PFSK-1 (cell line): ENCODE measurements around the gene NDUFA13.

Experiments
- FOXP2 ChIP-seq: optimal IDR thresholded peaks from 2 replicates; pipeline ENCODE3; 2011; ENCODE audit warnings: borderline replicate concordance, control low read depth, inconsistent platforms; ENCODE audit not compliant: insufficient read depth; ENCODE audit errors: extremely low read length, extremely low read depth
- POLR2AphosphoS5 ChIP-seq: IDR thresholded peaks from 2 replicates; pipeline ENCODE4 v1.6.1; 2012; ENCODE audit warnings: low read depth, mild to moderate bottlenecking, control low read depth, low read length, moderate library complexity
- SIN3A ChIP-seq: IDR thresholded peaks from 2 replicates; pipeline ENCODE4 v1.6.1; 2012; ENCODE audit warnings: mild to moderate bottlenecking, low read length, moderate library complexity, borderline replicate concordance; ENCODE audit not compliant: insufficient read depth
- TAF1 ChIP-seq: IDR thresholded peaks from 2 replicates; pipeline ENCODE4 v1.6.1; 2012; ENCODE audit warnings: low read length, control low read depth, borderline replicate concordance; ENCODE audit not compliant: insufficient read depth
- TF ChIP-seq, protein P1 (sequence below), 2 experiments: IDR thresholded peaks; 2 replicates each; pipeline versions ENCODE4 v1.6.1 to v1.8.0; 2011 to 2012; ENCODE audit warnings: low read depth in 2 of 2, low read length in 2 of 2, control low read depth in 1 of 2, inconsistent platforms in 1 of 2, mild to moderate bottlenecking in 1 of 2, moderate library complexity in 1 of 2; ENCODE audit not compliant: insufficient read depth in 1 of 2

Gene NDUFA13

DNA sequence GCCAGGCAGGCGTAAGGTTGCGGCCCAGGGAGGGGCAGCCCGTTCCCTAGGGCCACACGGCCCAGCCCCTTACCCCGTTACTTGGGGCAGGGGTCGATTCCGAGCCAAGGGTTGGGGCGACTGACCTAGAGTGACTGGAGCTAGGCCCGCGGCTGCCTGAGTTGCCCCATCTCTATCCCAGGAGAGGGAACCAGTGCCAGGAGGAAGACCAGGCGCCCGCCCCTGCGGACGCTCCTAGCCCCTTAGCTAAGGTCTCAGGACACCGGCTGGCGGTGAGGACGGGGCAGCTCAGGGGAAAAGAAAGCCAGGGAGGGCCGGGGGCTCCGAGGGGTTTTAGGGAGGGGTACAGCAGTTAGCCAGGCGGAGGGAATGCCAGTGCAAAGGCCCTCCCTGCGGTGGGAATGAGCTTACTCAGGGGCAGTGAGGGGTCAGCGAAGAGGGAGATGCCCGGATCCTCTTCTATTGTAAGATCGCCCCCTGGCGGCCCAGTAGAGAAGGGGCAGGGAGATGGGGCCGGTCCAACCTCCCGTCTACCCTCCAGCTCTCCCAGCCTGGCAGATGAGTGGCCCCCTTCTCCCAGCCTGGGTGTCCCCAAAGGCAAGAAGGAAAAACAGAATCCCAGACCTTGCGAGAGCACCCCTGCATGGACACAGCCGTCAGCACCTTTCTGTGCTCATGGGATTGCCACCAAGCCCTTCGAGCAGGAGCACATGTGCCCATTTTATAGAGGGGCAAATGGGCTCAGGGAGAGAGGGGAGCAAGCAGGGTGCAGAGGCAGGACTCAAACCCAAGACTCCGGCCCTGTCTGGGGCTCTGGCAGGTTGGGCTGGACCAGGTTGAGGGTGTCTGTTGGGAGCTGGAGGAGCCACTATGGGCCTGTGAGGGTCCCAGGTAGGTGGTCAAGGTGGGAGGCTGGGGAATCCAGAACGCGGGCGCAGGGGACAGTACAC is 38.3 kb downstream of the NDUFA13 start:
- TF ChIP-seq, protein P1, sequence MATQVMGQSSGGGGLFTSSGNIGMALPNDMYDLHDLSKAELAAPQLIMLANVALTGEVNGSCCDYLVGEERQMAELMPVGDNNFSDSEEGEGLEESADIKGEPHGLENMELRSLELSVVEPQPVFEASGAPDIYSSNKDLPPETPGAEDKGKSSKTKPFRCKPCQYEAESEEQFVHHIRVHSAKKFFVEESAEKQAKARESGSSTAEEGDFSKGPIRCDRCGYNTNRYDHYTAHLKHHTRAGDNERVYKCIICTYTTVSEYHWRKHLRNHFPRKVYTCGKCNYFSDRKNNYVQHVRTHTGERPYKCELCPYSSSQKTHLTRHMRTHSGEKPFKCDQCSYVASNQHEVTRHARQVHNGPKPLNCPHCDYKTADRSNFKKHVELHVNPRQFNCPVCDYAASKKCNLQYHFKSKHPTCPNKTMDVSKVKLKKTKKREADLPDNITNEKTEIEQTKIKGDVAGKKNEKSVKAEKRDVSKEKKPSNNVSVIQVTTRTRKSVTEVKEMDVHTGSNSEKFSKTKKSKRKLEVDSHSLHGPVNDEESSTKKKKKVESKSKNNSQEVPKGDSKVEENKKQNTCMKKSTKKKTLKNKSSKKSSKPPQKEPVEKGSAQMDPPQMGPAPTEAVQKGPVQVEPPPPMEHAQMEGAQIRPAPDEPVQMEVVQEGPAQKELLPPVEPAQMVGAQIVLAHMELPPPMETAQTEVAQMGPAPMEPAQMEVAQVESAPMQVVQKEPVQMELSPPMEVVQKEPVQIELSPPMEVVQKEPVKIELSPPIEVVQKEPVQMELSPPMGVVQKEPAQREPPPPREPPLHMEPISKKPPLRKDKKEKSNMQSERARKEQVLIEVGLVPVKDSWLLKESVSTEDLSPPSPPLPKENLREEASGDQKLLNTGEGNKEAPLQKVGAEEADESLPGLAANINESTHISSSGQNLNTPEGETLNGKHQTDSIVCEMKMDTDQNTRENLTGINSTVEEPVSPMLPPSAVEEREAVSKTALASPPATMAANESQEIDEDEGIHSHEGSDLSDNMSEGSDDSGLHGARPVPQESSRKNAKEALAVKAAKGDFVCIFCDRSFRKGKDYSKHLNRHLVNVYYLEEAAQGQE (IDR thresholded peaks at IDR 0.05; ENCODE audit: insufficient read depth in 1 of 2, low read depth in 2 of 2, low read length in 2 of 2), result no peak
- TF ChIP-seq SIN3A (no peak), FOXP2 (no peak), POLR2AphosphoS5 (no peak), TAF1 (no peak)

DNA sequence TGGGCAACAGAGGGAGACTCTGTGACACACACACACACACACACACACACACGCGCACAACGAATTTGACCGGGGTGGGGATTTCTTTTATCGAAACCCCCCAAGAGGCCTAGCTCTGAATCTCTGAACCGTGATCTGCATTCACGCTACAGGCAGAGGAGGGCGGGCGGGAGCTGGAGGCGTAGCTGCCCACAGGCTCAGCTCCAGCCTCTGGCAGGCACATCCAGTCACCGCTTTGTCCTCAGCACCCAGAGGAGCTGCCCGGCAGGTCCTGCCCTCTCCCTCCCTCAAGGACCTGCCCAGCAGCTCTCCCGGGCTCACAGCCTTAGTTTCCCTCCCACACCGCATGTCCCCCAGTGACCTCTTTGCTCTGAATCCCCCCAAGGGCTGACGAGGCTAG is 42.0 kb downstream of the NDUFA13 start:
- TF ChIP-seq TAF1 (no peak), SIN3A (no peak), POLR2AphosphoS5 (no peak), FOXP2 (no peak)
- TF ChIP-seq, protein P1 (IDR thresholded peaks at IDR 0.05; ENCODE audit: insufficient read depth in 1 of 2, low read depth in 2 of 2, low read length in 2 of 2), result no peak

DNA sequence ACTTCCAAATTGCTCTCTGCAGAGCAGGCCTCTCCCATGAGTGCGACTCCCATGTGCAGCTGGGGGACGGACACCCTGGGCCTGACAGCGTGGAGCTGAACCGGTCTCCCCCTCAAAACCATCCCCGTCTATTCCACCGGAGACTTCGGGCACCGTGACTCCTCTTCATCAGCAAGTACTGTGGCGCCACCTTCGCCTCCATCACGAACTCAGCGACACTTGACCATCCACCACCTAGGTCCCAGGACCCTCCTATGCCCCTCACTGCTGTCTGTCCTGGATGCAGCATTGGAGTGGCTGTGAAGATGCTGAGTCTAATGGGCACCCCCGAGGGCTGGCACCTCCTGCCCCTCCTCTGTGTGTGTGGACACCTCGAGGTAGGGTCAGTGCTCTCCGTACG is 42.6 kb downstream of the NDUFA13 start:
- no peak for TF ChIP-seq TAF1
- TF ChIP-seq, protein P1 (IDR thresholded peaks at IDR 0.05; ENCODE audit: insufficient read depth in 1 of 2, low read depth in 2 of 2, low read length in 2 of 2), result no peak
- TF ChIP-seq SIN3A, result no peak
- TF ChIP-seq POLR2AphosphoS5, result no peak
- TF ChIP-seq FOXP2, result no peak

DNA sequence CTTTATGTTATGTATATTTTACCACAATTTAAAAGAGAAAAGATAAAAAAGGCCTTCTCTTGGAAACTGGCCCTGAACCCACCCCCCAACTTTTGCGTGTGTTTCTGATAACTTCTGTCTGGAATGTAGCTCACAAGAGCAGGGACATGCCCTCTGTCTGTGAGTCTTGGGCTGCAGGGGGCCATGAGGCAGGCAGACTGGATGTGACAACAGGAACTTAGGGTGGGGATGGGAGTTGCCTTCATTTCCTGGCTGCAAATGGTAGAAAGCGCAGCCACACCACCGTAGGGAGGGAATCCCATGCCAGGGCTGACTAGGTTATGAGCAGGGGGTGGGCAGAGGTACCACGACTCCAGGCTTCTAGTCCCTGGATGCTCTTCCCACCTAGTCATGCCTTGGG is 43.9 kb downstream of the NDUFA13 start:
- no peak for TF ChIP-seq FOXP2
- no peak for TF ChIP-seq SIN3A
- TF ChIP-seq POLR2AphosphoS5, result no peak
- TF ChIP-seq TAF1, result no peak
- TF ChIP-seq, protein P1 (IDR thresholded peaks at IDR 0.05; ENCODE audit: insufficient read depth in 1 of 2, low read depth in 2 of 2, low read length in 2 of 2), result no peak

DNA sequence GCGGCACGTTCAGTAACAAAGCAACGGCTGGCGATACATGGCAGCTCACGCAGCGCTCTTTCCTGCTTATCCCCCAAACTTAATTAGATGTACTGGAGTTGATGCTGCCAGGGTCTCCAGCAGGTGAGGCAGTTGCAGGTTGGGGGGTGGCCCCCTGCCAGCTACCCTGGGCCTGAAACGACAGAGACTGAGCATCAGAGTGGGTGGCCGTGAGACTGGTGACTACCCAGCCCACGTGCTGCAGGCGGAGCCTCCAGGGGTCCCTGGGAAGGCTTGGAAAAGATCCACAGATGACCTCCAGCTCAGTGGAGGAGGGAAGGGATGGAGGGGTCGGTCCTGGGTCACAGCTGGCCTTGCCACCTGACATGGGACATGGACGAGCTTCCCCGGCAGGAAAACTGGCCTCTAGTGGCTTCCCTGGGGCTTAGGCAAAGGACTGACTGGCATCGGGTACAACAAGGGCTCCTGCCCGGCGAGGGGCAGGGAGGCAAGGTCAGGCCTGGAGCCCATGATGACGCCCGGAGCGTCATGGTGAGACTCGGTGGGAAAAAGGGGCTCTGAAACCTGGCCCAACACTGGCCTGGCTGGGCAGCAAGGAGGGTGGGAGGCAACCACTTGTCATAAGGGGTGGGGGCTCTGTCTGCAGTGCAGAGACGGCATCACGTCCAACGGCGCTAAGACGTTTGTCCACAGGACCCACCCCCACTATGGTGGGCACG is 46.1 kb downstream of the NDUFA13 start:
- TF ChIP-seq, protein P1 (IDR thresholded peaks at IDR 0.05; ENCODE audit: insufficient read depth in 1 of 2, low read depth in 2 of 2, low read length in 2 of 2), result no peak
- no peak for TF ChIP-seq TAF1
- TF ChIP-seq FOXP2, result no peak
- no peak for TF ChIP-seq POLR2AphosphoS5
- no peak for TF ChIP-seq SIN3A
